Posterior vena cava (tissue), 2 donors: ENCODE data around the gene INPP5F. TPM values are rescaled to one million over a fixed set of nuclear protein-coding genes. Genes with fewer than 3 reads are reported as not detected.

Experiments
- DNase-seq: peaks from one replicate; pipeline ENCODE4 v3.0.0-alpha.2; 2020; ENCODE audit warnings: low spot score
- intact Hi-C, 2 donors: fragments of 100-400 bp; cut with DNase I; formaldehyde crosslinking; loops; one replicate each; pipeline versions ENCODE4 v1.14.1 to v1.14.2; 2022 to 2023
- total RNA-seq, 2 donors: library from RNA; stranded (reverse); fragmentation: NEBNext Ultra II Directional; extraction: Animal tissue kit (Norgen Biotek cat#: 25700); gene quantifications; one replicate each; pipeline ENCODE4 v1.2.1, GENCODE V29; 2021
- donor health status: DM: yes; HTN: yes; CAD: no.
- donor health status: DM: yes; HTN: yes; CAD: no.

Gene INPP5F
- total RNA-seq, 2 donors from 2014 or later, result 10.5 to 21.9 TPM

GRCh38 chr10:119801176-119801575 lies 75.3 kb downstream of the INPP5F start:
- DNase-seq, result no peak
- intact Hi-C loops, result no loop called here

- intact Hi-C loops, result no loop called here
- DNase-seq, result no peak
Observed at GRCh38 chr10:119801998-119802538, 76.2 kb downstream of the INPP5F start.

DNA sequence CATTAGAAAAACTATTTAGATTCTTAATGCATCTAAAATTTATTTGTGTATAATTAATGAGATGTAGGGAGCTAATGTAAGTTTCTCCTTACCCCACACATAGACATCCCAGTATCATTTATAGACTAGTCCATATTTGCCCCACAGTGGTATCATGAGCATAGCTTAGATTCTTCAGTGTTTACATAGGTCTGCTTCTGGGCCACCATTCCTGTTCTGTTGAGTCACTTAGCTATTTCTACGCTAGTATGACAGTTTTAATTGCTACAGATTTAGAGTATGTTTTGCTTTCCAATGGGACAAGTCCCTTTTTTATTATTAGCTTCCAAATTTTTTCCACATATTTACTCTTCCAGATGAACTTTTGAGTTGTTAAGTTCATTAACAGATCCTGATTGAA lies 77.4 kb downstream of the INPP5F start:
- intact Hi-C loops, result no loop called here
- DNase-seq, result no peak

- no peak for DNase-seq
- intact Hi-C loops, result no loop called here
Observed at GRCh38 chr10:119805702-119806230, 79.9 kb downstream of the INPP5F start.

GRCh38 chr10:119806334-119807130 lies 80.7 kb downstream of the INPP5F start:
- intact Hi-C loops, result no loop called here
- no peak for DNase-seq

- intact Hi-C loops, result no loop called here
- DNase-seq, result no peak
Observed at GRCh38 chr10:119807960-119808697, 82.3 kb downstream of the INPP5F start.

GRCh38 chr10:119811122-119811521 lies 85.3 kb downstream of the INPP5F start:
- no peak for DNase-seq
- intact Hi-C loops, result no loop called here

- intact Hi-C loops, result no loop called here
- DNase-seq, result no peak
Observed at GRCh38 chr10:119812684-119813083, 86.8 kb downstream of the INPP5F start.

DNA sequence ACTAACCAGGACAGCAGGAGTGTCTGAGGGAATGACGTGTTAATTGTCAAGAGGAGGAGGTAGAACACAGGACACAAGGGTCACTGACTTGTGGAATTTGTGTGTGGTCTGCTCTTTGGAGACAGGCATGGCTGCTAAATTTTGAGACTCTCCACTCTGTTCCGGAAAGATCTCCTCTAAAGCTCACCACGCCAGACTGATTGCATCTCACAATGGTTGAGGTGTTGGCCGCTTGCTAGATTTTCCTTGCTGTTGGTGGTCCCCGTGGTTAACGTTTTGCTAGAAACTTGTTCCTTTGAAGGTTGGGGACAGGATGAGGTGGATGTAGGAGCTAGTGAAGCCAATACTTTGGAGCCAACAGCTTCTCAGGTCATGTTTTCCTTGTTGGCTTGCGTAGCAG lies 89.8 kb downstream of the INPP5F start:
- DNase-seq, result no peak
- intact Hi-C loops, result no loop called here

DNA sequence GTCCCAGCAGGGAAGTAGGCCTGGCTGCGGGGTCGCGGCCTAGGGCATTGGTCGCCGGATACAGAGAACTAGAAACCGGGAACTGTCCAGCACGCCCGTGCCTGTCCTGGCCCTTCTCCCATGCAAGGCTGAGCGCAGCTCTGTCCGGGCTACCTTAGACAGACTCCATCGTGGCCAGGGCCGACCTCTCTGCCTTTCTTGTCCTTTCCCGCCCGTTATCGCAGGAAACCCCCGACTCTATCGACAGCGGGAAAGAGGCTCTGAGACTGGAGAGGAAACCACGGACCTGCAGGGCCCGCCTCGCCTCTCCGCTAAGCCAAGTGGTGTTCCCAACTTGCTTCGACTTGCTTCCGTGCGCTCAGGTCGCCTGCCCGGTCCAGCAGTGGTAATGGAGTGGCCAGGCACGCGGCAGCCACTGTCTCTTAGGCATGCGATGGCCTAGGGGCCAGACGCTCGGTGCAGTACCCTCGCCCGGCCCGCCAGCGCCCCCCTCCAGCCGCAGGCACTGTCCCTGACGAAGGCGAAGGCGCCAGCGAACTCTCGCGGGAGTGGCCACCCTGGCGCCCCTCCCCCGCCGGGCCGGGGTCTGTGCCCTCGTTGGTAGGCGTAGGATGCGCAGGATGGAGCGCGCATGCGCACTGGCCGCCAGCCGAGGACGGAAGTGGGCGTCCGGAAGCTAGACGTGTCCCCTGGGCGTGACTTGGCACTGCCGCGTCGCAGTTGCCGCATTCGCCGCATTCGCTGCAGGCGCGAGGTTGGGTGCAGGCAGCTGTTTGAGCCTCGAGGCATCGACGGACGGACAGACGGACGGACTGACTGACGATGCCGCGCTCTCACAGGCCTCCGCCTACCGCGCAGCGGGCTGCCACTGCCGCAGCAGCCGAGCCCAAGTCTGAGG lies 92.4 kb downstream of the INPP5F start:
- DNase-seq, result peak; percentile 91
- intact Hi-C loops, result no loop called here

DNA sequence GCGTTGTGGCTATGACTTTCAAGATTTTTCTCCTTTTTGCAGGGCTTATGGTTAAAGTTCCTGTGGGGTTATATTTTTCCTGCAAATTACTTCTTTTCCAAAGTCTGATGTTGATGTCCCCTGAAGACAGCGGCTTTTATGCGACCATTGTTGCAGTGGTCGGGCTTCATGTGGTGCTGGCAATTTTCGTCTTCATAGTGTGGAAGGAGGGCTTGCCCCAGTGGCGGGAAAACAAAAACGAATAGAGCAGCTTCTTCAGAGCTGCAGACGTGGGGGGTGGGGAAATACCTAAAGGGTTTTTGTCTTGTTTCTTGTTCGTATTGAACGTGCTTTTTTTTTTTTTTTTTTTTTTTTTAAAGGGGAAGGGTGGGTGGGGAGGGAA lies 93.0 kb downstream of the INPP5F start:
- intact Hi-C loops, result no loop called here
- no peak for DNase-seq

GRCh38 chr10:119821182-119821581 lies 95.3 kb downstream of the INPP5F start:
- intact Hi-C loops, result no loop called here

DNA sequence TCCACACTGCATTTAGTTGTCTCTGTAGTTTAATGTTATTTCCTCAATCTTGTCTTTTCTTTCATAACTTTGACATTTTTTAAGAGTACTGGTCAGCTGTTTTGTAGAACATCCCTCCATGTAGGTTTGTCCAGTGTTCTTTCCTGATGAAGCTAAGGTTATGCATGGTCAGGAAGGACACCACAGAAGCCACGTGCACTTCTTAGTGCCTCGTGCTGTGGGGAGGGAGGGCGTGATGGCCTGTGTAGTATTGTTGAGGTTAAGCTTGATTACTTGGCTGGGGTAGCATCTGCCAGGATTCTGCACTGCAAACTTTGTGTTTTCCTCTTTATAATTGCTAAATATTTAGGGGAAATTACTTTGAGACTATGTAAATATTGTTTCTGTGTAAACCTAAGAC lies 98.4 kb downstream of the INPP5F start:
- intact Hi-C loops, result no loop called here
- DNase-seq, result no peak

More at GRCh38 chr10:119821182-119821581, 95.3 kb downstream of the INPP5F start:
- no peak for DNase-seq

- intact Hi-C loops, result no loop called here
- no peak for DNase-seq
Observed at GRCh38 chr10:119826771-119827170, 100.9 kb downstream of the INPP5F start.

DNA sequence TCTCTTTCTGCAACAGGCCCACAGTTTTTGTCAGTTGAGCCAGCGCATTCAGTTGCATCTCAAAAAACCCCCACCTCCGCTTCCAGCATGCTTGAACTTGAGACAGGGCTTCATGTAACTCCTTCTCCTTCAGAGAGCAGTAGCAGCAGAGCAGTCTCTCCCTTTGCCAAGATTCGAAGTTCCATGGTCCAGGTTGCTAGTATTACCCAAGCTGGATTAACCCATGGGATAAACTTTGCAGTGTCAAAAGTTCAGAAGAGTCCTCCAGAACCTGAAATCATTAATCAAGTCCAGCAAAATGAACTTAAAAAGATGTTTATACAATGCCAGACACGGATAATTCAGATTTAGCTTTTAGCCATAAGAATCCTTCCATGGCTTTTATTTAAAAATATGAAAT lies 101.6 kb downstream of the INPP5F start:
- intact Hi-C loops, result no loop called here
- no peak for DNase-seq

GRCh38 chr10:119829429-119829828 lies 103.6 kb downstream of the INPP5F start:
- intact Hi-C loops, result no loop called here
- no peak for DNase-seq

DNA sequence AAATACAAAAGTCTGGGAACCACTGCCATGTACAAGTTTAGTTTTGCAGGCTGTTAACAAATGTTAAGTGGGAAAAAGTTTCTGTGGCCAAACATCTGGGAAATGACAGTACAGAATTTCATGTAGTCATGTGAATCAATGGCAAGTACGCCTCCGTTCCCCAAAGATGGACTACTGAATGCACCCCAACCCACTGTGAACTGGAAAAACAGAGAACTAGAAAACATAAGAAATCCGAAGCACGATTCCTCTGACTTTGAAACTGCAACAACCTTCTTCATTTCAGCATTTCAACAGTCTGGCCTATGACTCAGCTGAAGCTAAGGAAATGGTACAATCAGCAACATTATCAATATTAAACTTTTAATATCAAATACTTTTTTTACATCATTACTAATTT lies 105.0 kb downstream of the INPP5F start:
- intact Hi-C loops, result loop anchor here in 1 of 2 donors (10.0 kb wide), 1 partner anchor 76 kb away; no protein-coding TSS in a partner anchor
- no peak for DNase-seq

DNA sequence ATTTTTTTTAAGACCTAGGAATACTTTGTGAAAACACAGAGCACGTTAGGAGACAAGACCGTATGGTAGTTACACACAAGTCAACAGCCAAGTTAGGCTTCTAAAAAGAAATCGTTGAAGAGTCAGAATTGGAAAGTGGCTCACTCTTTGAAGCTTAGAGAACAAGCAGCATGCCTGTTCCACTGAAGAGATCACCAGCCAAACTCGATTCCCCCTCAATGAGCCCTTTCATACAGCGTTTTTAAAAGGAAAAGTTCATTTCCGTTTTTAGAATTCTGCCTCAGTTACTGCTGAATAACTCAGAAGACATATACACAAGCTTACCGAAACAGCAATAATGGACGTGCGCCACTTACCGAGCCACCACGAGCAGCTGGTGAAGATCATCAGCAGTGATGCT lies 105.8 kb downstream of the INPP5F start:
- intact Hi-C loops, result loop anchor here in 1 of 2 donors (10.0 kb wide), 1 partner anchor 77 kb away; no protein-coding TSS in a partner anchor
- DNase-seq, result no peak

DNA sequence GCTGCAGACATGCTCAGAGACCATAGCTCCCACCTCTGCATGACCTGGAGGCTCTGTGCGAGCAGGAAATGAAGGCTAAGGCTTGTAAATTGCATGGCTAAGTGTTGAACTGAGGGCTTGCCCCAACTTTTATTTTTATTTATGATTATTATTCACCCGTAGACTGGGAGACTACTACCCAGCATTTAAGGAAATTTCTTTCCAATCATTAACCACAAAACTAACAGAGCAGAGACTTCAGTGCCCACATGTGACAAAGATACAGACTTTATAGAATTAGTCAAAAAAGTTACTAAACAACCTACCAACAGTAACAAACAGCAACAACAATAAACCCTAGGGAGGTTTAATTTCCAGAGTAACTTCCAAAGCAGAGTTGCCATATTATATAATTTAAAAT lies 107.1 kb downstream of the INPP5F start:
- no peak for DNase-seq
- intact Hi-C loops, result loop anchor here in 1 of 2 donors (10.0 kb wide), 1 partner anchor 78 kb away; no protein-coding TSS in a partner anchor
